Mucosa of stomach (tissue), 1 donor: ENCODE results near the gene ERC2.

Source experiments
- H3K27me3 ChIP-seq: one replicate; pipeline ENCODE4 v1.7.0; 2013; ENCODE audit warnings: mild to moderate bottlenecking, low read length; ENCODE audit not compliant: control insufficient read depth, insufficient read depth
- H3K36me3 ChIP-seq: one replicate; pipeline ENCODE4 v1.7.0; 2013; ENCODE audit warnings: low read length; ENCODE audit not compliant: control insufficient read depth, insufficient read depth
- H3K4me1 ChIP-seq: one replicate; pipeline ENCODE4 v1.7.0; 2013; ENCODE audit warnings: mild to moderate bottlenecking, low read length; ENCODE audit not compliant: control insufficient read depth, insufficient read depth
- H3K4me3 ChIP-seq: one replicate; pipeline ENCODE4 v1.7.0; 2013; ENCODE audit warnings: low read length
- H3K9ac ChIP-seq: one replicate; pipeline ENCODE4 v1.7.0; 2013; ENCODE audit warnings: mild to moderate bottlenecking, low read length, moderate library complexity
- H3K9me3 ChIP-seq: one replicate; pipeline ENCODE4 v1.7.0; 2013; ENCODE audit warnings: mild to moderate bottlenecking, low read length, moderate library complexity; ENCODE audit not compliant: control insufficient read depth
- donor health status: Pancreatic carcinoma.

Gene ERC2

DNA sequence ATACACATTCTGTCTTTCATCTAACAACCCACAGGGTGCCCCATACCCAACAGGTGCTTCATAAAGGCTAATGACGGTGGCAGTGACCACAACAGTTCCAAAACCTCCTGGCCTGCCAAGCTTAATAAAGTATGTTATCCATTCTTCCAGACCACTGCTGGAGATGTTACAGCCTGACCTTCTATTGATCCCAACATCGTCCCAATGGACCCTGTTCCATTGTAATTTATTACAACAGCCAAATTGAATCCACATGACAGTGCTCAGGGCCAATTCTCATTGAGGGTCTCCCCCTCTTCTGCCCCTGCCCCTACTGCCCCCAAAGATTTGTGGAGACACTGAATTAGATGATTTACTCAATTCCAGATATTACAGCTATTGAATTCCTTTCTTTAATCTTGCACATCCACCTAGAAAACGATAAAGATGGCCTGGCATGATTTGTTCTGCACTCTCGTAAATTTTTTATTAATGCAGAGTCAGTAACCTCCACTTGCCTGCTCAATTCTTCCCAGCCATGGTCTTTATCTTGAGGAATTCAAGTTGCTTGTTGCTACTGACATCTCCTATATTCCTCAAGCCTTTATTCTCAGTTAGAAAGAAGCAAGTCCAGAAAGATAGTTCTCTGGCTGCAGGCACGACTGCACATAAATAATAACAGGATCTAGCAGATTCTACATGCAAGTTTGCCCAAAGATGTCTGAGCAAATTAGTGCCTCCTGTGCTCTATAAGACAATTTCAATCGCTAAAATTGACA, 407.6 kb downstream of the ERC2 start:
- H3K4me1 ChIP-seq, result no peaks in the 10 kb centered on the region
- no peak overlapping the region for H3K4me3 ChIP-seq
- H3K9me3 ChIP-seq, result no peaks in the 10 kb centered on the region
- H3K9ac ChIP-seq, result no peak overlapping the region
- H3K27me3 ChIP-seq, result no peaks in the 10 kb centered on the region
- no peaks in the 10 kb centered on the region for H3K36me3 ChIP-seq

DNA sequence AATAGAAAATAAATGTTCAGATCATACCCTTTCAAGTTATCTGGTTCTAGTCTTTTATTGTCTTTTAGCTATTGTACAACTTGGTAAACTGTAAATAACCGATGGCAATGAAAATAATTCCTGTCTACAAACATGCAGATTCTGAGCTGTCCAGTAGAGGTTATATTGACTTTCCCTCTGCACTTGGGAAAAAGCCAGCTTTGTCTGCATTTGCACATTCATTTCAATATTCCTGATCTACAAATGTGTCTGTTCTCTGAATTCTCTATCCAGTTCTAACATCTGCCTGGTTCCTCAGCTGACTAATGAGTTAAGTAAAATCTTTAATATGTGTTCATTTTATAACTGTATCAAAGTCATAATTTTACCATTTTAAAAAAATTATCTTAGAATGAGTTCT, 408.5 kb downstream of the ERC2 start:
- H3K4me1 ChIP-seq, result no peaks in the 10 kb centered on the region
- no peak overlapping the region for H3K4me3 ChIP-seq
- H3K27me3 ChIP-seq, result no peaks in the 10 kb centered on the region
- H3K9ac ChIP-seq, result no peak overlapping the region
- no peaks in the 10 kb centered on the region for H3K9me3 ChIP-seq
- H3K36me3 ChIP-seq, result no peaks in the 10 kb centered on the region

DNA sequence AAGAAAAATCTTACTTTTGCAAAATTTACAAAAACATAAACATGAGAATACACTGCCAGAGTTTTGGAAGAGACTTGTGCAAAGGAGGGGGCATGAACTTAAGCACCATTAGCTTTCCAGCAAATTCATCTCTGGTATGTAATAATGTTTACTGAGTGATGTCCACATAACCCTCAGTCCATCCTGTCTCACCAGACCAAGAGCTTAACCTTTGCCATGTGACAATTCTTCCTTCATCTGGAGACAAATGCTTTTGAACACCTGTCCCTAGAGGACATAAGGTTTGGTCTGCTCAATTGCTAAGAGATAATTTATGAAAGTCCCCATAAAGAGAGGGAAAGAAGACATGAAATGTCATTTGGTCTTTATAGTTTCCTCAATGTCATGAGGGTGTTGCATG, 412.3 kb downstream of the ERC2 start:
- H3K27me3 ChIP-seq, result no peaks in the 10 kb centered on the region
- H3K9ac ChIP-seq, result no peak overlapping the region
- H3K9me3 ChIP-seq, result no peaks in the 10 kb centered on the region
- no peaks in the 10 kb centered on the region for H3K4me1 ChIP-seq
- no peak overlapping the region for H3K4me3 ChIP-seq
- H3K36me3 ChIP-seq, result no peaks in the 10 kb centered on the region

DNA sequence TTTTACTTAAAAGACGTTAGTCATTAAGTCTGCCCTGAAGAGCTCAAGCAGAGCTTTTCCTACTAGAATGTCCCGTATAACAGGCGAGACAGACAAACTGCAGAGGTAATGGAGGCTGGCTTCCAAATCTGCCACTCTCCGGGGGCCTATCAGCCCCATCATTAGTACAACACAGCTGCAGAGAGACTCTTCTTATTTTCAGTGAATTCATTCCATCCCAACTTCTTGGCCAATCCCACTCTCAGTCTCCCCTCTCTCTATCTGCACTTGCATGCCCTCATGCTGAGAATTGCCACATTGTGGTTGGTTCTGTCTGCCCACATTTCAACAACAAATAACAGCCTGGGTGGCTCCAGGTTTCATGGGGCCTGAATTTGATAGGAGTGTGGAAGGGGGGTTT, 412.7 kb downstream of the ERC2 start:
- Histone ChIP-seq H3K4me3 (no peak overlapping the region), H3K27me3 (no peaks in the 10 kb centered on the region), H3K9ac (no peak overlapping the region), H3K36me3 (no peaks in the 10 kb centered on the region), H3K9me3 (no peaks in the 10 kb centered on the region), H3K4me1 (no peaks in the 10 kb centered on the region)

DNA sequence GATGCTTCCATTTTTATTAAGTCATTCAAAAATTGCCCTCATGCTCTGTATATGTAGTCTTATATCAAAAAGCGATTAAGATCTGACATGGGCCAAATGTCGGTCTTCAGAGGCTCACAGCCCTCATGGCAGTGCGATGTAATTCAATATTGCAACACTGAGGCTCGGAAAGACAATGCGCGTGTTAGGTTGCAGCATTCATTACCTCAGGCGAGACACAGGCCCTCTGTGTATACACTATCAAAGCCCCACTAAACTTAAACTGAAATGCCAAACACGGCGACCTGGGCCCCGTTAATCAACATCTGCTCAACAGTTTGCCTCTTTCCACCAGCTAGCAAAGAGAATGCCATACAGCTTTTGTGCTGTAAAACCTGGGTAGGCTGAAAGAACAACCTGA, 413.4 kb downstream of the ERC2 start:
- Histone ChIP-seq H3K27me3 (no peaks in the 10 kb centered on the region), H3K4me1 (no peaks in the 10 kb centered on the region), H3K4me3 (no peak overlapping the region), H3K9me3 (no peaks in the 10 kb centered on the region), H3K9ac (no peak overlapping the region), H3K36me3 (no peaks in the 10 kb centered on the region)

DNA sequence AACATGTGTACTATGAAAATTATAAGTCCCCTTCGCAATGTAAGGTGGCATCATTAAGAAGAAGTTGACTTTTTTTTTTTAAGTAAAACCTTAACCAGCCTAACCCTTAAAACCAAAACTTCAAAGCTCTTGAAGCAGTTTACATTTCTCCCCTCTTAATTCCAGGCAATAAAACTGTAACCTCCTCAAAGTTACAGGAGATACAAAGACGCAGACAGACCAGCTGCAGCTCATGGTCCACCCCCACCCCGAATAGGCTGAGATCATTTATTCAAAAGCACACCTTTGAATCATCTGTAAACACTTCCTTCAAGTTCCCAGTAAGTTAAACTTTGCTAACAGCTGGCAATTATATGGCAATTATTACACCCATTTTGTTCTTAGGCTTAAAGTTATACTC, 414.5 kb downstream of the ERC2 start:
- Histone ChIP-seq H3K27me3 (no peaks in the 10 kb centered on the region), H3K9ac (no peak overlapping the region), H3K4me3 (no peak overlapping the region), H3K36me3 (no peaks in the 10 kb centered on the region), H3K9me3 (no peaks in the 10 kb centered on the region), H3K4me1 (no peaks in the 10 kb centered on the region)

DNA sequence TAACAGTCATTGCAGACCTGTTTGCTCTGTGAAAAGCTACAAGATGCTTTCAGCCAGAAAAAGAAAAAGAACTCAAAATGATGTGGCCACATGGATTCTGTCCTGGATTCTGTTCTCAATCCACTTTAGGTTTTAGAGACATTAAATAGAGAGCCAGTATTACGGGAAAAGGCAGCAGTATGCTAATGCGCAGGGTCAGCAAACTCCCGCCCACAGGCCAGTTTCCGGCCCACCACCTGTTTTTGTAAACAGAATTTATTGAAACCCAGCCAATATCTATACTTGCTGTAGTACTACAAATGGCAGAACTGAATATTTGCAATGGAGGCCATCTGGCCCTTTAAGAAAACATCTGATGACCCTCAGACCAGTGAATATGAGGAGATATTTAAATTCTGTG, 416.1 kb downstream of the ERC2 start:
- H3K4me3 ChIP-seq, result no peak overlapping the region
- no peaks in the 10 kb centered on the region for H3K27me3 ChIP-seq
- H3K9me3 ChIP-seq, result no peaks in the 10 kb centered on the region
- no peaks in the 10 kb centered on the region for H3K4me1 ChIP-seq
- H3K36me3 ChIP-seq, result no peaks in the 10 kb centered on the region
- H3K9ac ChIP-seq, result no peak overlapping the region

DNA sequence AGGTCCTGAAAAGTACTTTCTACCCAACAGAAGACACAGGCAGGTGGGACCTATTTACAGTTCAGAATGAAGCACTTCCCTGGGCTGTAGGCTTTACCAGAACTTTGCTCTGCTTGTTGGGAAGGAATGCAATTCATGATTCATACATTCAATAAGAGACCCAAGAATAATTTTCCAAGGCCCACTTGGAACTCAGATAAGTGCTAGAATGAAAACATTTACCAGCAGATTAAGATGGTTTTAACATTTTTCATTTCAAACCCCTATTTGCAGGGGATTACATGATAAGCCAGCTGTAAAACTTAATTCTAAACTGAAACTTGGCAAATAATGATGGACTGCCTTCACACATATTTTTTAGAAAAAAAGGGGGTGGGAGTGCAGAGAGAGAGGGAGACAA, 417.2 kb downstream of the ERC2 start:
- Histone ChIP-seq H3K9me3 (no peaks in the 10 kb centered on the region), H3K27me3 (no peaks in the 10 kb centered on the region), H3K36me3 (no peaks in the 10 kb centered on the region), H3K9ac (no peak overlapping the region), H3K4me3 (no peak overlapping the region), H3K4me1 (no peaks in the 10 kb centered on the region)

DNA sequence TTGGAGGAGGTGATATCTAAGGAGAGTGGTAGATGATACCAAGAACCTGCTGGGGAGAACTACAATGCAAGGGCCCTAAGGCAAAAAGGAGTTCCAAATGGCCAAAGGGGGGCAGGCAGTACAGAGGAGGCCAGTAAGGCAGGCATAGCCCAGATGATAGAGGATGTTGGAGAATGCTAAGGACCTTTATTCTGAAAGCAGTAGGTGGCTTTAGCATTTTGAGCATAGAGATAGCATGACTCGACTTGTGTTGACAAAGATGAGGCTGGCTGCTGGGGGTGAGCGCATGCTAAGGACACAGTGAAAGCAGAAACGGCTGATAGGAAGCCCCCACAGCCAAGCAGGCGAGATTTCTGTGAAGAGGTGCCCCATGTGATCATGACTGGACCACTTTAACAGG, 419.3 kb downstream of the ERC2 start:
- no peaks in the 10 kb centered on the region for H3K4me1 ChIP-seq
- no peak overlapping the region for H3K4me3 ChIP-seq
- H3K9ac ChIP-seq, result no peak overlapping the region
- H3K27me3 ChIP-seq, result no peaks in the 10 kb centered on the region
- H3K36me3 ChIP-seq, result no peaks in the 10 kb centered on the region
- no peaks in the 10 kb centered on the region for H3K9me3 ChIP-seq

DNA sequence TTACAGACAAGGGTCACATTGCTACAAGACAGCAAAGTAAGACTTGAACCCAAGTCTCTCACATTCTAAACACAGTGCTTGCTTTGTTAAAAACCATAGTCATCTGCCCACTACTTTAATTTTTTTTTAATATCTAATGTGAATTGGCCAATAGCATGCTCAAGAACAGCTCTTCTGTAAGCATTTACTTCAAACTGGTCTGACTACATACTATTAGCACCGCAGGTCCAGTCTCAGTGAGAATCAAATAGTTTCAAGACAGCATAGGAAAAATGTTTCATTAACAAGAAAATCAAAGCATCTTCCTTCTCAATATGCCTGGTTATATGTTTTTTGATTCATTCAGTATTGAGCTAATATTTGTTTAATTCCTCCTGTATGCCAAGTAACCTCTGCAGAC, 419.9 kb downstream of the ERC2 start:
- no peaks in the 10 kb centered on the region for H3K27me3 ChIP-seq
- no peak overlapping the region for H3K4me3 ChIP-seq
- H3K4me1 ChIP-seq, result no peaks in the 10 kb centered on the region
- H3K9ac ChIP-seq, result no peak overlapping the region
- no peaks in the 10 kb centered on the region for H3K36me3 ChIP-seq
- H3K9me3 ChIP-seq, result no peaks in the 10 kb centered on the region

DNA sequence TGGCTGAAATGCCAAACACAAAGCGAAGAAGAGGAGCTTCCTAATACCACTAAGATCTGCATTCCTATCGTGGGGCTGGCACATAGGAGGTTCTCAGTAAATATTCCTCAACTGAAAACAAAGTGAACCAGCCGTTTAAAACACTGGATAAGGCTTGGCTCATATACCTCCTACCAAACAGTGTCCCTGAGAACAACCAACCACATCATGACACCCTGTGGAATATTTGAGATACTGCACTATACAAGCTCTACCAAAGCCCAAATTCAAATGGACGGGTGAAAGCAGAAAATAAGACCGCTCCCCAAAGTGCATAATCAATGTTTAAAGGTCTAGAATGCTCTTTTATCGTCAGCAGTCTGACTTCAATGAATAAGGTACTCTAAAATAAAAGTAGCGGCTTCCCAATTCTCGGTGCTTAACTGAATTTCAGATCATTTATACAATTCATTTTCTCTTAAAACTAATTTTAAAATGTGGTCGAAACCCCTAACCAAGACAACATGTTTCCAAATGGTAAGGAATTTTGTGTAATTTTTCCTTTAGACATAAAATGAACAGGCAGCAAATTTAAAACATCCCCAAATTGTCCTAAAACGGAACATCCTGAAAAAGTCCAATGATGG, 425.8 kb downstream of the ERC2 start:
- H3K27me3 ChIP-seq, result peaks cover 5% of the 10 kb centered on the region
- no peak overlapping the region for H3K9ac ChIP-seq
- H3K9me3 ChIP-seq, result no peaks in the 10 kb centered on the region
- no peak overlapping the region for H3K4me3 ChIP-seq
- H3K4me1 ChIP-seq, result no peaks in the 10 kb centered on the region
- H3K36me3 ChIP-seq, result no peaks in the 10 kb centered on the region

DNA sequence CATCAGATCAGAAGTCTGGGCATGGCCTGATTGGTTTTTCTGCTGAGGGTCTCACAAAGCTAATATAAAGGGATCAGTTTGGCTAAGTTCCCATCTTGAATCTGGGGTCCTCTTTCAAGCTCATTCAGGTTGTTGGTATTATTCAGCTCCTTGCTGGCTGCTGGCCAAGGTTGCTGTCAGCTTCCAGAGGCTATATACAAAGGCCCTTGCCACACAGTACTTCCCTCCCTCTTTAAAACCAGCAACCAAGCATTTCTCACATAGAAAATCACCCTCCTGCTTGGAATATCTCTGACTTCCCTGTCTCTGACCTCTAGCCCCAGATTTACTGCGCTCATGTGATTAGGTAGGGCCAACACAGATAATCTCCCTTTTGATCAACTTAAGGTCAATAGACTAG, 442.9 kb downstream of the ERC2 start:
- H3K9ac ChIP-seq, result no peak overlapping the region

More for the DNA sequence above, 442.9 kb downstream of the ERC2 start:
- no peaks in the 10 kb centered on the region for H3K4me1 ChIP-seq
- no peaks in the 10 kb centered on the region for H3K9me3 ChIP-seq
- no peak overlapping the region for H3K4me3 ChIP-seq
- no peaks in the 10 kb centered on the region for H3K27me3 ChIP-seq
- no peaks in the 10 kb centered on the region for H3K36me3 ChIP-seq
